NOMO-1 treated with dmso at 0.1 percent for 144 hours (cell line): Measurements from ENCODE around the gene ZNF469.

Experiments
- DNase-seq: peaks from one replicate; lab custom pipeline; 2025; ENCODE audit not compliant: unreplicated experiment; lab: John Stamatoyannopoulos, UW

The ZNF469 gene

DNA sequence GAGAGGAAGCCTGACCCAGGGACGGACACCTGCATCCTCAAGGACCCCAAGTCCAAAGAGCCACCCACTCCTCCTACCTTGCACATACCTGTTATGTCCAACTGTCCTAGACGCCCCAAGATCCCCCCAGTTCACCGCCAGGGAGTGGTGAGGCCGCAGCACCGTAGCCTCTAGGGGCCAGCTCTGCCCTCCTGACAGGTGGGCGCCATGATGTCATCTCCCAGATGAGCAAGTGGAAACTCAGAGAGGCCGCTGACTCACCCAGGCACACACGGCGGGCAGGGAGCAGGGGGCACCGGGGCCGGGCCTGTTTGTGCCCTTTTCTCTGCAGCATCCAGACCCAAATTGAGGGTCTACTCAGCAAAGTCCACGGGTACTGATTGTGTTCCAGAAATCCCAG lies 4.8 kb upstream of the ZNF469 start:
- no peak for DNase-seq

DNA sequence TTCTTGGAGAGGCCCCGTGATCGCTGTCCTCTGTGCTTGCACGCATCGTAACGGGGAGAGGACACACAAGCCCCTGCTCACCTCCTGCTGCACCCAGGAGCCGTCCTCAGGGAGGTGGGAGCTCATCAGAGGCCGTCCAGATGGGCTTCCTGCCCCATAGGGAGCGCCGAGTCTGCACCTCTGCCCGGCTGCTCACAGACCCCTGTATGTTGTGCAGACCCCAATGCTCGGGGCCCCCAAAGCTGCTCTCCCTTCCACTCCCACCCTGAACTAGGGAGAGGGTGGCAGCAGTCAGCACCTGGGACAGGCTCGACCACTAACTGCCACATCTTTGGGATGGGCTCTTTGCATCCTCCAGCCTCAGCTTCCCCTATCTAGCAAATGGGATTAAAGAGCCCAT lies 4.4 kb upstream of the ZNF469 start:
- DNase-seq = no peak

DNA sequence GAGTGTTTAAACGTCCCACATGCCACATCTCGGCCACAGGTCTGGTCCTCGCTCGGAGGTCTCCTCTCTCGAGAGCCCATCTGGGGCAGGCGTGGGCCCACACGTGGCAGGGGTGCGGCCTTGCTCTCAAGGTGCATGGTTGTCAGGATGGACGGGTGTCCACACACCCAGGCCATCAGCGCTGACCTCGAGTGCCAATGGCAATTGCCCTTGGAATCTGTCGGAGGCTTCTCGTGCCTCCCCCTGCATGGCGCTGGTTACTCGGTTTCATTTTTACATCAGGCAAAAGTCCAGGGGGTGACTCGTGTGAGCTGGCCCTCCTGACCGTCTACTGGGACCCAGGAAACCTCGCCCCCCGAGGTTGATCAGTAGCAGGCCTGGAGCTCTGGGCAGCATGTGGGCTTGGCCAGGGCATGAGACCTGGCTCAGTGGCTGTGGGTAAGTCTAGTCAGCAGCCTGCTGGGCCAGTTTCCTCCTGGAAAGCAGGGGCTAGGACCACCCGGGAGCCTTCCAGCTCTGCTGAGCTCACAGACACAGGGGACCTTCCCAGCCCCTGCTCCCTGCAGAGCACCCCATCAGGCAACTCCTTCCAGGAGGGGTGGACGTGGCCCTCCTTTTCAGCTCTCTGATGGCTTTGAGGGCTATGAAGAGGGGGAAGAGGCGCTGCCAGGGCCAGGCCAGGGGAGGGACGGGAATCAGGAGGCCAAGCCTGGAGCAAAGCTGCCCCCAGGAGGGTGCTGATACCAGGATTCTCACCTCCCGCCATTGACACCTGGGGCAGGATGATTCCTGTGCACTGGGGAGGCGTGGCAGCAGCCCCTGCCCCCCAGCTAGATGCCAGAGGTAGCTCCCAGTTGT lies 3.7 kb upstream of the ZNF469 start:
- DNase-seq = no peak

DNA sequence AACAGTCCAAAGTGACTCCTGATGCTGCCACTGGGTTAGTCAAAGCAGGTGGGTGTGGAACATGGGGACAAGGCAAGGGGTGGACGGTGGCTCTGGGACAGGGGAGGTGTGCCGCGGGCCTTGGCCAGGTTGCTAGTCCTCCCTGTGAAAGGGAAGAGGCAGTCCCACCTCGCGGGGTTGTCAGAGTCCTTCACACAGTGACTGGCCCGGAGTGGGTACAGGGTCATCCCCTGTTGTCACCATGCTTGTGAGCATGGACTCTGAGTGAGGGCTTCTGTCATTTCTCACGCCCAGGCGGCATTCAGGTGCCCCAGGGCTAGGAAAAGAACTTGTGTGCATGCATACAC lies 3.1 kb upstream of the ZNF469 start:
- no peak for DNase-seq

DNA sequence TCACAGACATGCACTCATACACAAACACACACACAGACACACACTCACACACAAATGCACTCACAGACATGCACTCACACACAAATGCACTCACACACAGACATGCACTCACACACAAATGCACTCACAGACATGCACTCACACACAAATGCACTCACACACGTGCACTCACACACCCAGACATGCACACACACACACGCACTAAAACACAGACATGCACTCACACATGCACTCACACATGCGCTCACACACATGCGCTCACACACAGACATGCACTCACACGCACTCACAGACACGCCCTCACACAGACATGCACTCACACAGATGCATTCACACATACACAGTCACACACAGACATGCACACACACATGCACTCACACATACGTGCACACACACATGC lies 2.7 kb upstream of the ZNF469 start:
- no peak for DNase-seq

DNA sequence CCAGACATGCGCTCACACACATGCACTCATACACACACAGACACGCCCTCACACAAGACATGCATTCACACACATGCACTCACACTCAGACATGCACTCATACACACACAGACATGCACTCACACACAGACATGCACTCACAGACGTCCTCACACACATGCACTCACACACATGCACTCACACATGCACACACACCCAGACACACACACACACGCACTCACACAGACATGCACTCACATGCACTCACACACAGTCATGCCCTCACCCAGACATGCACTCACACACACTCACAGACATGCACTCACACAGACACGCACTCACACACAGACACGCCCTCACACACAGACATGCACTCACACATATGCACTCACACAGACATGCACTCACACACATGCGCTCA lies 2.1 kb upstream of the ZNF469 start:
- no peak for DNase-seq

DNA sequence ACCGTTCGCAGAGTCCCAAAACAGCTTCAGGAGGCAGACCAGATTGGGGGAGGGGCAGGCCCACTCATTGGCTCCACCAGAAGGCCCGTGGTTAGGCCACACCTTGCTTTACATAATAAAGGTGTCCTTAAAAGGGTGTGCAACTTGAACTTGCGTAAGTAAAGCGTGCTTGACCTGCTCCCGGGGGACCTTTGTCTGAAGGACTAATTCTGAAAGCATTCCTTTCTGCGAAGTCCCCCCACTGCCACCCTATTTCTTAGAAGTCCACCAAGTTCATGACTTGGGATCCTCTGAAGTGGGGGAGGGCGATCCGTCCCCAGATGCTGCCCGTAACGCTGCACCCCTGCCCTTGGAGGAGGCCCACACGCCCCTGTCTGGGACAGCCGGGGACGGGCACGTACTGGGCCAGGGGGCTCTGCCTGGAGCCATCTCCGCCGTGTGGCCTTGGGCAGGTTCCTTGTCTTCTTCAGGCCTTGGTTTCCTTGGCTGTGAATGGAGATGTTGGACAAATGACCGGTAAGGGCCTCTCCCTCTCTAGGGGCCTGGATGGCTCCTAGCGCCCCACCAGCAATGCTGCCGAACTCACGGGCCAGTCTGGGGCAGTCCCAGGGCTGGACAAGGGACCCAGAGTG lies 823 bp upstream of the ZNF469 start:
- no peak for DNase-seq

DNA sequence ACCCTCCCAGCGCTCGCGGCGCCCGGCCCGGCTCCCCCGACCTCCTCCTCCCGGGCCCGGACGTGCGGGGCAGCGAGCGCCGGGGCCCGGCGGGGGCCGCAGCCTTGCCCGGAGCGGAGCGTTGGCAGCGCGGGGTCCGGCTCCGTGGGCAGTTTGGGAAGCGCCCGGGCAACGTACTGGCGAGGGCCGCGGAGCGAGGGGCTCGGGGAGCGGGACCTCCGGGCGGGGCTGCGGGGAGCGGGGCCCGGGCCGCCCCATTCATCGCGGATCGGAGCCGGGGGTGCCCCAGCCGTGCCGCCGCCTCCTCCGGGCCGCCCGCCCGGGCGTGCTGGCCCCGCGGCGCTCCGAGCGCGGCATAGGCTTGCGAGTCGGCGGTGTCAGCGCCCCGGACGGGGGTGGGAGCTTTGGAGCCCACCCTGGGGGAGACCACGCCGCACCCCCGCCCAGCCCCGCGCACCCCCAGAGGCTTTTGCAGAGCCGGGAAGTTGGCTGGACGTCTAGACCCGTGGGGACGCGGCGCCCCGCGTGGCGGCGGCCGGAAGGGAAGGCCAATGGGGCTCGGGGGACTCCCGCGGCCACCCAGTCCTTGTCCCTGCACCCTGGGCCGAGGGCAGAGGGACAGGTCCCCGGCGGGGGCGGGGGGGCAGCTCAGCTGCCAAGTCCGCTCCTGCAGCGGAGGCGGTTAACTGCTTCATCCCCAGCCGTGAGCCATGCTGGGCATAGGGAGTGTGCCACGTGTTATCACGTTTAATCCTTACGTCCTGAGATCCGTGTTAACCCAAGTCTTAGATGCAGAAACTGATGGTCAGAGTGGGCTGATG lies 852 bp downstream of the ZNF469 start:
- DNase-seq = no peak

DNA sequence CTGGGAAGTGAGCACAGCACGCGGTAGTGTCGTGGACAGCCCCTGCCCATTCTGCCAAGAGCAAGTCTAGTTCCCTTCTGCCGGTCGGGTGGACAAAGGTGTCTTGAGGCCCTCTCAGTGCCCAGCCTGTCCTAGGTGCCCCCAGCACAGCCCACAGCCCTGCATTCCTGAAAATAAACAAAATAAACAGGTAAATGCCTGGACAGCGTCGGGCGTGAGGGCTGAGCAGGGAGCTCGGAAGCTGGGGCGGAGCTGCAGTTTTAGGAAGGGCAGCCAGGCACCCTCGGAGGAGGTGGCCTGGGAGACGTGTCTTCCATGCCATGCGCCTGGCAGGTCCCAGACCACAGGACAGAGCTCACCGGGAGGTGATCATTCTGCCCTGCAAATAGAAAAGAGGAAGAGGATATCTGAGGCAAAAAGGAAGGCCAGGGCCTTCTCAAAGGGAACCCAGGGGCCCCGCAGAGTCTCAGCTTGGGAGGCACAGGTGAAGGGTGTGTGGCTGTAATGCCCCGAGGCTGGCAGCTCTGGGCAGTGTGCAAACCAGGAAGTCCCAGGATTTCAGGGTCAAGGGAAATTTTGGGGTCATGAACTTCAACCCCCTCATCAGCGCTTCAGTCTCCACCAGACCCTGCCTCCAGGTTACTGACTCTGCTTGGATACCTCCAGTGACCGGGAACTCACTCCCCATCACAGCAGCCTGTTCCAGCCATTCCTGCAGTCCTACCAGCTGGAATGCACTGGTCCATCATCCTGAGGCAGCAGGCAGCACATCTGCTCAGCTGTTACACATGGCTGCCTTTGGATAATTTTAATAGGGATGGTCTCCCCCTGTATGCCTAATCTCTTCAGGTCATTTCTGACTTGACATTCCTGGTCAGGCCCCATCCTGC lies 1.7 kb downstream of the ZNF469 start:
- DNase-seq = peak; percentile 8

DNA sequence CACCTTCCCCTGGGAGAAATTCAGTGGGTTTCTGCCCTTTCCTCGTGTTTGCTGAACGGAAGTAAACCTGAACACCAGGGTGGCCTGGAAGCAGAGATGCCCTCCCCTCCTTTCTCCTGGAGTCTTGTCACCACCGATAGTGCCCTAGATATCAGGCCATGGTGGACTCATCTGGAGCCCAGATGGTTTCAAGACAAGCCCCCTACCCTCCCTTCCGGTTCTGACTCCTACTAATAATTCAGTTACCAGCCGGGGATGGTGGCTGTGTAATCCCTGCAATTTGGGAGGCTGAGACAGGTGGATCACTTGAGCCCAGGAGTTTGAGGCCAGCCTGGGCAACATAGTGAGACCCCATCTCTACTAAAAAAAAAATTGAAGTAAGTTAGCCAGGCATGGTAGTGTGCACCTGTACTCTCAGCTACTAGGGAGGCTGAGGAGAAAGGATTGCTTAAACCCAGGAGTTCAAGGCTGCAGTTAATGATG lies 2.4 kb downstream of the ZNF469 start:
- DNase-seq = no peak

DNA sequence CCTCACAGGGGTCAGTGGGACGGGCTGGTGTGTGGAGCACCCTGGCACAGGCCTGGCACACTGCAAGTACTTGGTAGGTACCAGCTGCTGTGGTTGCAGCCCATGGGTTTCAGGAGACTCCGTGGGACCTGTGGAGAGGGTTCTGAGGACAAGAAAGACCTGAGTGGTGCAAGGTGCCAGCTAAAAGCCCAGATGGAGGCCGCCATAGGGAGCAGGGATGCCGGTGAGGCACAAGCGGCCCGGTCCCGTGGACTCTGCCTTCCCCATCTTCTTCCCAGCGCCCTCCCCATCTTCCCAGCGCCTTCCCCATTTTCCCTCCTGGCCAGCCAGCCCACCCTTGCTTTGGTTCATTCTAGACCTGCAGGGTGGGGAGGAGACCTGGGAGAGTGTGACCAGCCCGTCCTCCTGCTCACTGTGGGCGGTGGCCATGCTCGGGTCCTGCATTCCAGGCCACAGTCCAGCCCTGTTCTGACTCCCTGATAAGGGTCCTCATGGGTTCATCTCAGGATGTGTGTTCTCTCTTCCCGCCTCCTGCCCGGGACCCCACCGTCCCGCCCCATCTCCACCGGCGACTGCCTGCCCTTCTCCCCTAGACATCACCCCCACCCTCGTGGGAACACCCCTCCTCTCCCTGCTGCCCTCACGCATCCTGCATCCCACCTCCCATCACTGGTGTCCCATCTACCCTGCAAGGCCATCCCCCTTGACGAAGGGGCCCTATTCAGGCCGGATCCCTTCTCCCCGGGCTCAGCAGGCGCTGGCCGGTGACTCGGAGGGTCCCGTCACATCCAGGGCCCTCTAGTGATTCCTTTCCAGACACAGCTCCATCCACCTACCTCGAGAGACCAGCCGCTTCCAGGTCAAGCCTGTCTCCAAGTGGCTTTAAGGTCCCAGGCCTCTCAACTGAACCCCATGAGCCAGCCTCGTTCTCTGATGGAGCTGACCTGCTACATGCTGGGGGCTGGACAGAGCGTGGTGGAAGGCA lies 3.4 kb downstream of the ZNF469 start:
- DNase-seq = no peak

DNA sequence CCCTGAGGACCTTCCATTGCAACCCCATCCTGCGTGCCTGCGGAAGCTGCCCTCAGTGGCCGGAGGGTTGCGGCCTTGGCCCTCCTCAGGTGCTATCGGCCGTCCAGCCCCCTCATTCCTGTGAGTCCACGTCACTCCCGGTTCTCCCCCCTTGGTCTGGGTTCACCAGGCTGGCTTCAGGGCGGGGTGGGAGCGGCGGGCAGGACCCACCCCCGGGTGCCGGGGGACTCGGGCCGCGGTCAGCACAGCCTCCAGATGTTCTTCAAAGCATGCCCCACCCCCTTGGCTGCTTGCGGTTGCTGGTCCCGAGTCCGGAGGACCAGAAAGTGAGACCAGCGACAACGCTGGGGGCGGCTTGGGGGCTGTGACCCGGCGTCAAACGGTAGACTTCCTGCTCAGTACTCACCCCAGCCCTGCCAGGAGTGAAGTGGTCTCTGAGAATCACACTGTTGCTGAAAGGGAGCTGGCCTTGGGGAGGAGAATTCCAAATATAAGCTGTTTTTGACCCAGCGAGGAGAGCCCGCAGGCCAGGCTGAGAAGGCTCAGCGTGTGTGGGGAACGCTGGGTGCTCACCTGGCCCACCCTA lies 4.5 kb downstream of the ZNF469 start:
- DNase-seq = no peak

DNA sequence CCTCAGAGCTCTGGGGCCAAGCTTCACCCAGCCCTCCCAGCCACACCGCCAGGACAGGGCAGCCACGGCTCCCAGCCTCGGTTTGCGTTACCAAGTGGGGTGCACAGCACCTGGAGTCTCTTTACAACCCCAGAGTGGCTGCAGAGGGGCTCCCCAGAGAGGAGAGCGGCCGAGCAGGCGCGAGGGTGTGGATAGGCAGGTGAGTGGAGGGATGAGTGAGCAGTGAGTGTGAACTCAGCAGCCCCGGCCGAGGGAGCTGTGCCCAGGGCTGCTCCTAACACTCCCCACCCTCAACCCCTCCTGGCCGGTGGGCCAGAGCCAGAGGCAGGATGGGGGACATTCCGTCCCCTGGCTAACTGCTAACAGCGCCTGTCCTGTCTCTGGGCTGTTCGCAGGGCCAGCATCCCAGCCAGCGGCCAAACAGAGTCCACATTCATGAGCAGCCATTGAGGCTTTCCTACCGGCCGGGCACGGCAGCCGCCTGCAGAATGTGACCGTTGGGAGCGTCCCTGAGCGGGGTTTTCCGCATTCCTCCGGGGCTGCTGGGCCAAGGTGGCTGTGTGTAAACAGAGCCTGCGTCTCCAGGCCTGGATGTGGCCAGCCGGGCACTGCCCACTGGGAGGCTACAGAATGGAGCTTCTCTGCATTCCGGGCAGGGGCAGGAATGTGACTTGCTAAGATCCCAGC lies 5.3 kb downstream of the ZNF469 start:
- DNase-seq = no peak

DNA sequence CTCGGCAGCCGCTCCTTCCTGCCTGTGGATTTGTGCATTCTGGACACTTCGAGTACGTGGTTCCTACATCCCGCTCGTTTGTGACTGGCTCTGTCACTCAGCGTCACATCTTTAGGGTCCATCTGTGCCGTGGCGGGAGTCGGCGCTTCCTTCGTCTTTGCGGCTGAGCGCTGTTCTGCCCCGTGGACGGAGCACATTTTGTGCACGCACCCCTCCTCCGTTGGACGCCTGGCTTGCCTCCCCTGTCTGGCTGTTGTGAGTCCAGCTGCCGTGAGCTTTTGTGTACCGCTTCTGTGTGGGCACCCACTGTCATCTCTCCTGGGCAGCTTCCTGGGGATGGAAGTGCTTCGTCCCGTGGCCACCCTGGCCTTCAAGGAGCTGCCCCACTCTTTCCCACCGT lies 6.4 kb downstream of the ZNF469 start:
- no peak for DNase-seq

DNA sequence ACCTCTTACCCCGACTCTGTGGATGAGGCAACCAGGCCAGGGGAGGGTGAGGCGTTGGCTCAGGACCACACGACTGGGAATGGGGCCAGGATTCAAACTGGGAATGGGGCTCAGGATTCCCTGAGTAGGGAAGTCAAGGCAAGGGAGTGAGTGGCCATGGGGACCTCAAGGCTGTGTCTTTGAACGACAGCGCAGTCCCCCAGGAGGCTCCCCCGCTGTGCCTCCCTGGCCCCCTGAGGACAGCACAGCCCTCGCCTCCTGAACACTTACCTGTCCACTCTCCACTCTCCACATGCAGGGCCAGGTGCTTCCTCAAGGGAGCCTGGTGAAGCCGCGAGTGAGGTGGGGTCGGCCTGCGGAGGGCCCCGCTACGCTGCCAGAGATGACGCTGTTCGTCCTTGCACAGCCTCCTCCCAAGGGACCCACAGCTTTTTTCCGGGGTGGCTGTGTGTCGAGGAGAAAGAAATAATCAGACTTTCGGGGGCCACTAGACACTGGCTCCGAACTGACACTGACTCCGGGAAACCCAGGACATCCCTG lies 6.9 kb downstream of the ZNF469 start:
- DNase-seq = no peak

DNA sequence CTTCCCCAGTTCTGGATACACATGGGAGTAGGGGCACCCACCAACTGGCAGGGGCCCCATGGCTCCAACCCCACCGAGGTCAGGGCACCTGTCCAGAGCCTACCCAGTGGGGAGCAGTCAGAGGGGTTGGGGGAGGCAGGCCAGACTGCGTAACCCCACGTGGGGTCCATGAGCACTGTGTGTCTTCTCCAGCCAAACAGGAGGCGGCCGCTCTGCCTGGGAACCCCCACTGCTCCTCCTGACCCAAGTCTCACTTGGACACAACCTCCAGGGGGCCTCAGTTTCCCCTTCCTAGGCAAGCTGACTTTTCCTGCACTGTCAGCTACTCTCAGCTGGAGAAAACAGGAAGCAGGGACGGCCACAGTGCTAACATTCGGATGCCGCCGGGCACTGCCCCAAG lies 7.5 kb downstream of the ZNF469 start:
- no peak for DNase-seq

DNA sequence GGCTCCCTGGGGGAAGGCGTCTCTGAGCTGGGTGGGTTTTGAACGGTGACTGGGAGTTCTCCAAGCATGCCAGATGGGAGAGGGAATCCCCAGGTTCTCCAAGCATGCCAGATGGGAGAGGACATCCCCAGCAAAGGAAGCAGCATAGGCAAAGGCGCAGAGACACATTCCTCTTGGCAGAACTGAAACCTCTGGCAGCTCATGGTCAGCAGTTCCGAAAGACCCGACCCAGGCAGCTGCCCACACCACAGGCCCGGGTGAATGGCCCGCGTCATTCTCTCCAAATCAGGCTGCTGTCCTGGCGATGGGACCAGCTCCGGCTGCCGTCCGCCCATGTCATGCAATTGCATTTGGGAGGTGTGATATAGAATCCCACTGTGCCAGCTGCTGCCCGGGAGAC lies 8.0 kb downstream of the ZNF469 start:
- DNase-seq = no peak

DNA sequence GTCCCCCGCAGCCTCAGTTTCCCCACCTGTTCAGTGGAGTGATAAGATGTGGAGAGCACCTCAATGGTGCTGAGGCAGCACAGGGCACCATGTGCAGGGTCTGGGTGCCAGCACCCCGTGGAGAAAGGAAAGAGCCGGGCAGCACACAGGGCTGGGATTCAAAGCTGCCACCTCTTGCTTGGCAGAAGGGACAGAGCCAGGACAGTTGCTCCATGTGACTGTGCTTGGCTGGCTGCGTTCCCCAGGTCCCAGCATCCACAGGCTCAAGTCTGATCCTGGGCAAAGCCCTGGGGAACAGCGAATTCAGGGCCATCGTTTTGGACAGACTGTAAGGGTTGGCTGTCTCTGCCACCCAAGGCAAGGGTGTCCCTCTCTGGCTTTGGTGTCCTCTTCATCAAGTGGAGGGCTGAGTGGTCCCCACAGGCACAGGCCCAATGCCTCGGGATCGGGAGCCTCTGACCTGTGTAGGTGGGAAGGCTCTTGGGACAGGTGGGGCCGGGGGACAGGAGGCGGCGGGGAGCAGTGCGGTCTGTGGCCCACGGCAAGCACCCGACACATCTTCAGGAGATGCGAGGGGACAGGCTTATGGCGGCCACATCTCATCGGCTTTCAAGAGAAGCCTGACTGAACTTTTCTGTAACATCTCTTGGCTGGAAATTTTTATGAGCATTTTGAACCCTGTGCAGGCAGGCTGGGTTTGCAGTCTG lies 8.5 kb downstream of the ZNF469 start:
- no peak for DNase-seq
